Measurements from ENCODE around the gene MCF2L. TPM values are rescaled to one million over a fixed set of nuclear protein-coding genes. Genes with fewer than 3 reads are reported as not detected.

Gene MCF2L
- total RNA-seq, 1 donor from 2014 or later: 6.7 TPM

DNA sequence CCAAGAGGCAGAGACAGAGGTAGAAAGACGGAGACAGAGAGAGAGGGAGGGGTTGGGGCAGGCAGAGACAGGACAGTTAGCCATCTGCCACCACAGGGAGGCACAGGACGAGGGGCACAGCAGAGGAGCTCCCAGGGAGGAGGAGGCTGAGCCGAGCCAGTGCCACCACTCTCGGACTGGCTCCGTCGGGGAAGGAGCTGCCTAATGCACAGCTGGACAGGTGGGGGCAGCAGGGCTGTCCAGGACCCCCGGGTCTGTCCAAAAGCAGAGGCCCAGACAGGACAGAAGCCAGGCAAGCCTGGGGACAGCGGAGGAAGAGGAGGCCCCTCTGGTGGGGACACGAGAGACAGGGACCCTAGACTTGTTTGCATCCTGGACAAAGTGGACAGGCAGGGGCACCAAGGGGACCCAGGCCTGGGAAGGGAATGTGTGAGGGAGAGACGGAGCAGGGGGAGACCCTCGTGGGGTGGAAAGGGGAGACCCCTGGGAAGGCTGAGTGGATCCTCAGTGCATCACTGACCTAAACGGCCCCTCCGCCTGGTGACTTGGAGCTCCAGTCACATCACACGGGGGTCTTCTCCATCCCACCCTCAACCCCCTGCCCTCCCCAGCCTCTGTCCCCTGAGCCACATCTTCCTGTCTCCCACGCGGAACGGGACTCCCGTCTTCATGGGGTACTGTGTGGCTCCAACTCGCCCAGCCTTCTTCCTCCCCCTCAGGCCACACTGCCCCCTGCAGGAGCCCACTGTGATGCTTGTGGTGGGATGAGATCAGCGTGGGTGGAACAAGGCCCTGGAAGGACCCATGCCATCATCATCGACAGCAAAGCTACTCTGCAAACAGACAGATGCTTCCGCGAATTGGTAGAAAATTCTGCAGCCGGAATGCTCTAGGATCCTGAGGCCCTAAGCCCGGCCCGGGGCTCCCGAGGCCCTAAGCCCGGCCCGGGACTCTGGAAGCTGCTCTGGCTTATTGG lies 154.5 kb downstream of the MCF2L start:
- Mint-ChIP-seq H3K9me3 (ENCODE audit: low read depth) (no peaks in the 10 kb centered on the region), H3K4me3 (ENCODE audit: unreplicated experiment) (peak overlapping the region; percentile 5), H3K36me3 (ENCODE audit: low read depth) (no peaks in the 10 kb centered on the region), H3K27me3 (ENCODE audit: low read depth) (peaks cover 17% of the 10 kb centered on the region), H3K27ac (ENCODE audit: unreplicated experiment) (no peak overlapping the region), H3K4me1 (ENCODE audit: low read depth) (peaks cover 10% of the 10 kb centered on the region)
- no peak for DNase-seq (ENCODE audit: low spot score)
- TF ChIP-seq, protein P1, sequence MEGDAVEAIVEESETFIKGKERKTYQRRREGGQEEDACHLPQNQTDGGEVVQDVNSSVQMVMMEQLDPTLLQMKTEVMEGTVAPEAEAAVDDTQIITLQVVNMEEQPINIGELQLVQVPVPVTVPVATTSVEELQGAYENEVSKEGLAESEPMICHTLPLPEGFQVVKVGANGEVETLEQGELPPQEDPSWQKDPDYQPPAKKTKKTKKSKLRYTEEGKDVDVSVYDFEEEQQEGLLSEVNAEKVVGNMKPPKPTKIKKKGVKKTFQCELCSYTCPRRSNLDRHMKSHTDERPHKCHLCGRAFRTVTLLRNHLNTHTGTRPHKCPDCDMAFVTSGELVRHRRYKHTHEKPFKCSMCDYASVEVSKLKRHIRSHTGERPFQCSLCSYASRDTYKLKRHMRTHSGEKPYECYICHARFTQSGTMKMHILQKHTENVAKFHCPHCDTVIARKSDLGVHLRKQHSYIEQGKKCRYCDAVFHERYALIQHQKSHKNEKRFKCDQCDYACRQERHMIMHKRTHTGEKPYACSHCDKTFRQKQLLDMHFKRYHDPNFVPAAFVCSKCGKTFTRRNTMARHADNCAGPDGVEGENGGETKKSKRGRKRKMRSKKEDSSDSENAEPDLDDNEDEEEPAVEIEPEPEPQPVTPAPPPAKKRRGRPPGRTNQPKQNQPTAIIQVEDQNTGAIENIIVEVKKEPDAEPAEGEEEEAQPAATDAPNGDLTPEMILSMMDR (IDR thresholded peaks at IDR 0.05): no peak

DNA sequence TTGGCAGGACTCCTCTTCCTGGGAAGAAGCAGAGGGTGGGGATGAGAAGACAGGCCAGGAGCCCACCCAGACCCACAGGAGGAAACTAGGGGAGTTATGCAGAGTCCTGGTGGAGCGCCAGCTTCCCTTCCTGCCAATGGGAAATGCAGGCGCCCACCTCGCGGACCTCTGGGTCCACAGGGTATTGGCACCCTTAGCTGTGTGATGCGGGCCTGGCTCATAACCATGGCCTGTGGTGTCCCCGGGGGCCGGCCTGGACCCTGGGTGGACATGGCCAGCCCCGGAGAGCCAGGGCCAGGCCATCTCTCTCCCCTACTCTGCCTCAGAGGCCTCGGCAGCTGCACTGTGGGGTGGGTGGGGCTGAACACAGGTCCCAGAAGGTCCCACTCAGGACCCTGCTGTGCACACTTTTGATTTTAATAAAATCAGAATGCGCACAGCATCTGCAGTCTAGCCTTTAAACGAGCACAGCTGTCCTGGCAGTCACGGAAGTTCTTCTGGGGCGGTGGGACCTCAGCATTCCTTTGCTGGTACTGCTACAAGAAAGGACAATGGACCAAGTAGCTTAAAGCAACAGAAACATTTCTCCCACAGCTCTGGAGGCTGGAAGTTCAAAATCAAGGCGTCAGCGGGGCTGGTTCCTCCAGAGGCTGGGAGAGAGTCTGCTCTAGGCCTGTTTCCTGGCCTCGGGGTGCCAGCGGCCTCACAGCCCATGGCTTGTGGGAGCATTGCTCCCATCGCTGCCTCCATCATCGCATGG lies 155.4 kb downstream of the MCF2L start:
- H3K27ac Mint-ChIP-seq (ENCODE audit: unreplicated experiment): no peak overlapping the region
- H3K4me1 Mint-ChIP-seq (ENCODE audit: low read depth): peaks cover 10% of the 10 kb centered on the region
- no peaks in the 10 kb centered on the region for H3K36me3 Mint-ChIP-seq (ENCODE audit: low read depth)
- H3K27me3 Mint-ChIP-seq (ENCODE audit: low read depth): peaks cover 22% of the 10 kb centered on the region
- H3K4me3 Mint-ChIP-seq (ENCODE audit: unreplicated experiment): no peak overlapping the region
- H3K9me3 Mint-ChIP-seq (ENCODE audit: low read depth): no peaks in the 10 kb centered on the region
- TF ChIP-seq, protein P1 (IDR thresholded peaks at IDR 0.05): no peak
- DNase-seq (ENCODE audit: low spot score): no peak

DNA sequence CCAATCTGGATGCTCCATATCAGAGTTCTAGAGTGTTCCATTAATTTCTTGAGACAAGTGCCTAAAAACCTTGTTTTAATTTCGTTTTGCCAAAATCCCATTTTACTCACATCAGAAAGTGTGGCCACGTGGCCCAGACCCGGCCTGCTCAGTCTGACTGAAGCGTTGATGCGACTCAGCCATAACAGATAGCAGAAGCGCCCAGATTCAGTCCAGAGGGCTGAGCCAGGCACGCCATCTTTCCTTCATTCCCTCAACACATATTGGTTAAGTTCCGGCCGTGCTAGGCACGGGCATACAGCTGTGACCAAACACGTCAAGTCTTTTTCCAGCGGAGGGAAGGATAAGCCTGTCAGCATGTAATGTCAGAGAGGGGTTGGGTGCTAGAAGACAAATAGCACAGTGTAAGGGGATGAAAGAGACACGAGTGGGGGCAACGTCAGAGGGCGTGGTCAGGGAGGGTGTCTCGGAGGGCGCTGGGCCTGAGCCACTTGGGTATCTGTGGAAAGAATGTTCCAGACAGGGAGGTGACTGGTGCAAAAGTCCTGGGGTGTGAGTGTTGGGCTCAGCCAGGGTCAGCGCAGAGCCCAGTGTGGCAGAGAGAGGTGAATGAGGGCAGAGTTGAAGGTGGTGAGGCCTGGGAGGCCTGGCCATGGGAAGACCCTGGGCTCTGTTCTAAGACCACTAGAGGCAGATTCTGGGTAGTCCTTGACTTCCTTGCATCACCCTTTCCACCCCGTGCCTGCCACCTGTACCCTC lies 156.7 kb downstream of the MCF2L start:
- Mint-ChIP-seq H3K4me1 (ENCODE audit: low read depth) (peaks cover 10% of the 10 kb centered on the region), H3K36me3 (ENCODE audit: low read depth) (no peaks in the 10 kb centered on the region), H3K27me3 (ENCODE audit: low read depth) (peaks cover 21% of the 10 kb centered on the region), H3K9me3 (ENCODE audit: low read depth) (no peaks in the 10 kb centered on the region), H3K4me3 (ENCODE audit: unreplicated experiment) (no peak overlapping the region), H3K27ac (ENCODE audit: unreplicated experiment) (no peak overlapping the region)
- TF ChIP-seq, protein P1 (IDR thresholded peaks at IDR 0.05): no peak
- DNase-seq (ENCODE audit: low spot score): peak; percentile 59

DNA sequence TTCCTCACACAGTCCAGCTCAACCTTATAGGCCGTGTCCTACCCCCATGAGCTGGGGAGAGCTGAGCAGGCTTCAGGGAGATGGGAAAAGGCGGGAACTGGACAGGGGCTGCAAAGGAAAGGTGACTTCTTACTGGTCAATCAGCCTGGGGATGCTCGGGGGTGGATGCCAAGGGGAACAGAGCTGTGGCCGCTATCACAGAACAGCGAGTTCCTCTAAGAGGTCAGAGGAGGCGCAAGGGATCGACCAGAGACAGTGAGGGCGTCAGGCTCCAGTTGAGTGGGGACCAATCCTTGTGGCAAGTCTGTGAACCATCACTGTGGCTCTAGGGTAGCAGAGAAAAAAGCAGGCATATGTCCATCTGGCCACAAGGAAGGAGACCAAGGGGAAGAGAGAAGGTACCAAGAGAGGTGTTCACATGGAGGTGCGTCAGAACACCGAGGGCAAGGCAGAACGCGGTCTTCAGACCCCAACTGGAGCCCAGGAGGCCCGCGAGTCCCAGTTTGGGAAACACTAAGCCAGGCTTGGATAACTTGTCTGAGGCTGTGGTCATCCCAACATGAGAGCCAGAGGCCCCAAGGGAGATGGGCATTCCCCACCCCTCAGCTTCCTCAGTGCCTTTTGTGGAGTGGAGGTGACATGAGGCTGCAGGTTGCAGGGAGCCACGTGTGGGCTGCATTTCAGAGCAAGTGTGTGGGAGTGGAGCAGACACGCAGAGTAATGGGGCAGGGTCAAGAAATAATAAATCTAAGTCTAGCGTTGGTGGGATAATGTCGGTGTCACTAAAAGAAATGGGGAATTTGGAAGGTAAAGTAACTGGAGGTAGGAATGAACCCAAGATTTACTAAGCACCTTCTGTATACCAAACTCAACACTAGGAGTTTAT lies 157.5 kb downstream of the MCF2L start:
- TF ChIP-seq, protein P1 (IDR thresholded peaks at IDR 0.05): no peak
- H3K9me3 Mint-ChIP-seq (ENCODE audit: low read depth): no peaks in the 10 kb centered on the region
- H3K4me3 Mint-ChIP-seq (ENCODE audit: unreplicated experiment): no peak overlapping the region
- peak; percentile 81 for DNase-seq (ENCODE audit: low spot score)
- peaks cover 10% of the 10 kb centered on the region for H3K4me1 Mint-ChIP-seq (ENCODE audit: low read depth)
- H3K27me3 Mint-ChIP-seq (ENCODE audit: low read depth): peaks cover 27% of the 10 kb centered on the region
- no peak overlapping the region for H3K27ac Mint-ChIP-seq (ENCODE audit: unreplicated experiment)
- no peaks in the 10 kb centered on the region for H3K36me3 Mint-ChIP-seq (ENCODE audit: low read depth)

Measured in chondrocyte (in vitro differentiated cells).